HG02678 (cell line): ENCODE measurements around the gene ZNF680.
A peak's percentile ranks its signal among the peaks of the same experiment; 100 is the strongest.
"Not testable (repeated sequence)": the region's sequence is repeated elsewhere in the genome, so short reads cannot be mapped to it uniquely, and the experiment has no call there.

Experiments
- ATAC-seq: cut with Tn5 transposase; IDR thresholded peaks from one replicate; pipeline ENCODE4 v1.9.1; 2021; ENCODE audit warnings: mild to moderate bottlenecking, moderate library complexity; ENCODE audit not compliant: unreplicated experiment

ZNF680 gene

DNA sequence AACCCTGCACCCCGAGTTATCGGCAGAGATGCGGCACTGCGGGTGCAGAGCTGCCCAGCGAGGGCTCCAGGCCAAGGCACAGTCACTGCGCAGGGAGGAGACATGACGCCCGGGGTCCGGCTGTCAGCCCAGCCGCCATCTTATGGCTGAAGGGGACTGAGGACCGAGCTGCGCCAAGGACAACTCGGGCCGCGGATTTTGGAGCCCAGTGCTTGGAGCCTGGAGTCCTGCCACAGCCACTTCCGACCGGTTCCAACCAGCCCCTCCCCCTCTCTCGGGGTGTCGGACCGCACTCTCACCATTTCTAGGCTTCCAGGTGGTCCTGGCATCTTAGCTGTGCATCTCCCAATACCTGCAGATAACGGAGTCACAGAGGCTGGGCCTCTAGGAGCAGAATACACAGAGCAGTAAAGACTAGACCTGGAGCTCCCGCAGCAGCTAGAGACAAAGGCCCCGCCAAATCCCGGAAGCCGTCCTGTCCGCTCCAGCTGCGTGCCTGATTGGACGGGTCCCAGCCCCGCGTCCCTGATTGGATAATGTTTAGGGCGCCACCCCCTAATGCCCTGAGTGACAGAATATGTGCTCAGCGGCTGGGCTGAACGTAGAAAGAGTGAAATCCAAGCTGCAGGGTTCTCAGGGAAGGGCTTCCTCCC is at the start of gene ZNF680:
Gene ZNF680 (minus strand): TSS at position 446 of the 653 bp plus-strand sequence. CDS start 117 bp downstream, at position 329.
- peak; percentile 99 for ATAC-seq

DNA sequence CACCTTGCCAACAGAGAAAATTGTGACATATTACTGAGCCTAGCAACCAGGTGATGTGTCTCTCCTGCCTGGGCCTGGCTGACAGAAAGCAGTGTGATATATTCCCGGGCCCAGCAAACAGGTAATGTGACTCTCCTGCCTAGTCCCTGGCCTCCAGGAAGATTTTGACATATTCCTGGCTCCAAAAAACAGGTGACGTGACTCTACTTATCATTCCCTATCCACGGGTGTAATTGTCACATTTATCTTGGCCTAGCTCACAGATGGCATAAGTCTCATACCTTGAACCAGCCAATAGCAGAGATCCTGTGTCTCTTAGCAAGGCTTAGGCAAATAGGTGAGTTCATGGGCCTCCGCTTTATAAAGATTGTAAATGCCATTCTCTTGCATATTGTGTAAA is 49.6 kb upstream of the ZNF680 start:
- no peak for ATAC-seq

DNA sequence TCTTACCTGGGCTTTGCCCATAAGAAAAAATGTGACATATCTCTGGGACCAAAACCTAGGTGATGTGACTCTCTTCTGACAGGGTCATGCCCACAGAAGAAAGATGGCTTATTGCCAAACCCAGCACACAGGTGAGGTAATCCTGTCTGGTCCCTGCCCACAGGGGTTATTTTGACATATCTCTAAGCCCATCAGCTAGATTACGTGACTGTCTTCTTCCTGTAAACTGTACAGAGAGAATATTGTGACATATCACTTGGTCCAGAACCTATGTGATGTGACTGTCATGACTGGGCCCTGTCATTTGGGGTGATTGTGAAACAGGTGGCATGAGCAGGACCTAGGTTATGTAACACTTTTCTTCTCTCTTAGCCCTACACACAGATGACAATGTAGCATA is 48.8 kb upstream of the ZNF680 start:
- no peak for ATAC-seq

DNA sequence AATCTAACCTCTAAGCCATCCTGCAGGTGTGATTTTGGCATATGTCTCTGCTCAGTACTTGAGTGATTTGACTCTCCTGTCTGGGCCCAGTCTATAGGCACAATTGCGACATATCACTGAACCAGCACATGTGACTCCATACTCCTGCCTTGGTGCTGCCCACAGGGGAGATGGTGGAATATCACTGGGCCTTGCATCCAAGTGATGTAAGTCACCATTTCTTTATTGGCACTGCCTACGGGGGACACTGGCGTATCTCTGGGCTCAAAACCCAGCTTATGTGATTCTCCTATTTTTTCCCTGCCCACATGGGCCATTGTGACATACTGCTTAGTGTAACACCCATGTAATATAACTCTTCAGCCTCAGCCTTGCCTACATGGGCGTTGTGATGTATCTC is 48.1 kb upstream of the ZNF680 start:
- no peak for ATAC-seq

DNA sequence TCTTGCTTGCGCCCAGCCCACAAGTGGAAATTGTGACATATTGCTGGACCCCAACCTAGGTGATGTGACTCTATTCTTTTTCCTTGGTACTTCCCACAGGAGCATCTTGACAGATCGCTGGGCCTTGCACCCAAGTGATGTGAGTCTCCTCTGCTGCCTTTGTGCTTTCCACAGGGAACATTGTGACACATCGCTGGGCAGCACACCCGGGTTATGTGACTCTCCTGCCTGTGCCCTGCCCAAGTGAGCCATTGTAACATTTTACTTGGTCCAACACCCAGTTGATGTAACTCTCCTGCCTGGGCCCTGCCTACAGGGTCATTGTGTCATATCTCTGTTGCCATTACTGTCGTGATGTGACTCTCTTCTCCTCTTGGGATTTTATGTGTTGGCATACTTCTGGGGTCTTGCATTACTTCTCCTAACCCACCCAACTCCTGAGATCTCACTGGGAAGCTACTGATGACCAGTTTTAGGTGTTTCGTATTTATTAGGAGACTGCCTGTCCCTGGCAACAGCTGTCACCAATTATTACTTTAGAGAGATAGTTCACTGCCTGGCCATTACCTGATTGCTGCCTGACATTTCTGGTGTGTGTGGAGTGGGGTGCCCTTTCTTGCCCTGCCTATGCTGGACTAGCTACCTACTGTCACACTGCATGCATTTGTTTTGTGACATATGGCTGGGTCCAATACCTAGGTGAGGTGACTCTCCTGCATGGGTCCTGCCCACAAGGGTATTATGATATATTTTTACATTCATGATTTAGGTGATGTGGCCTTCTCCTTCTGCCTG is 45.4 kb upstream of the ZNF680 start:
- ATAC-seq: no peak

DNA sequence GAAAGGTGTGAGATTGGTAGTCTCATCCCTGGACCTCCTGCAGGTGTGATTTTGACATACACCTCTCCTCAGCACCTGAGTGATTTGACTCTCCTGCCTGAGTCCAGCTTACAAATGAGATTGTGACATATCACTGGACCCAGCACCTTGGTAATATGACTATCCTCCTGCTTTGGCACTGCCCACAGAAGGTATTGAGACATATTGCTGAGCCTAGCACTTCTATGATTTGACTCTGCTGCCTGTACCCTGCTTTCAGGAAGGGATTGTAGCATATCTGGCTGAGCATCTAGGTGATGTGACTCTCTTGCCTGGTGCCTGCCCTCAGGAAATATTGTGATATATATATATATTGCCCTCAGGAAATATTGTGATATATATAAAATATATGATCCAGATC is 43.5 kb upstream of the ZNF680 start:
- no peak for ATAC-seq

DNA sequence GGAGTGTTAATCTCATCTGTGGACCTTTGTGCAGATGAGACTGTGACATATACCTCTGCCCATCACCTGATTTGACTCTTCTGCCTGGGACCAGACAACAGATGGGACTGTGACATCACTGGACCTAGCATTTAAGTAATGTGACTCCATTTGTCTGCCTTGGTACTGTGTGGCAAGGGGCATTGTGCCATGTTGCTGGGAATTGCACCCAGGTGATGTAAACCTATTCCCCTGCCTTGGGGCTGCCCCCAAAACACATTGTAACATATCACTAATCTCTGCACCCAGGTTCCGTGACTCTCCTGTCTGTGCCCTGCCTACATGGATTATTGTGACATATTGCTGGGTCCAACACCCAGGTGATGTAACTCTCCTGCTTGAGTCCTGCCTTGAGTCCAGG is 40.4 kb upstream of the ZNF680 start:
- no peak for ATAC-seq

DNA sequence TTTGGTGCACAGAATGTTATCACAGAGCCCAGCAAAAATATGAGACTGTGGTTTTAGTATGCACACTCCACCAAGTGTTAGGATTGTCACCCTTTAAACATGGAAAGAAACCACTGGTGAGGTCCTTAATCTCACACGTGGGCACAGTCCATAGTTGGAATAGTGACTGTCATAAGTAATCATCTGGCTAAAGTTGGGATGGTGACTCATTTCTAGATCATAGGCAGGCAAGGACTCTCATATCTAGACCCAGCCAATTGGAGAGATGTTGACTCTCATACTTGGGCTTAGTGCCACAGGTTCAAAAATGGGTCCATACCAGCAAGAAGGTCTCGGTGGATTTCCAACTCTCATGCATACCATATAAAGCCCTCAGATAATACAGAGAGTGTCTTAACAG is 39.6 kb upstream of the ZNF680 start:
- ATAC-seq: no peak

DNA sequence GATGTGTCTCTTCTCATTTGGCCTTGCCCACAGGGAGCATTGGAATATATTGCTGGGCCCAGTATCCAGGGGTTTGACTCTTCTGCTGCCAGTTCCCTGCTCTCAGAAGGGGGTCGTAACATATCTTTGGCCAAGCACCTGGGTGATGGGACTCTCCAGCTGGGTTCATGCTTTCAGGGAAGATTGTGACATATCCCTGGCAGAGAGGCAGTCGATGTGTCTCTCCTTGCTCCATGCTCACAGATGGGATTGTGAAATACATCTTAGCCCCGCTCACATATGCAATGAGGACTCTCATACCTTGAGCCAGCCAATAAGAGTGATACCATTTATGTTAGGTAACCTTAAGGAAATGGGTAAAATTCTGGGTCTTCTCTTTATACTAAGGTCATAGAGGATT is 39.2 kb upstream of the ZNF680 start:
- ATAC-seq: no peak

DNA sequence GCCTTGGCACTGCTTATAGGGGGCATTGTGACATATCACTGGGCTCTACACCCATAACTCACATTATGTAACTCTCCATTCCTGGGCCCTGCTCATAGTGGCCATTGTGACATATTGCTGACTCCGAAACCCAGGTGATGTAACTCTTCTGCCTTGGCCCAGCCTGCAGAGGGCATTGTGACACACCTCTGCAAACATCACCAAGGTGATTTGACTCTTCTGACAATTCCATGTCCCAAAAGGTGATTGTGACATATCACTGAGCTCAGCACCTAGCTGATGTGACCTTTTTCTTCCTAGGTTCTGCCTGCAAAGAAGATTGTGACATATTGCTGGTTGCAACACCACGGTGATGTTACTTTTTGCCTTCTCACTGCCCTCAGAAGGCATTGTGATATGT is 36.5 kb upstream of the ZNF680 start:
- no peak for ATAC-seq

DNA sequence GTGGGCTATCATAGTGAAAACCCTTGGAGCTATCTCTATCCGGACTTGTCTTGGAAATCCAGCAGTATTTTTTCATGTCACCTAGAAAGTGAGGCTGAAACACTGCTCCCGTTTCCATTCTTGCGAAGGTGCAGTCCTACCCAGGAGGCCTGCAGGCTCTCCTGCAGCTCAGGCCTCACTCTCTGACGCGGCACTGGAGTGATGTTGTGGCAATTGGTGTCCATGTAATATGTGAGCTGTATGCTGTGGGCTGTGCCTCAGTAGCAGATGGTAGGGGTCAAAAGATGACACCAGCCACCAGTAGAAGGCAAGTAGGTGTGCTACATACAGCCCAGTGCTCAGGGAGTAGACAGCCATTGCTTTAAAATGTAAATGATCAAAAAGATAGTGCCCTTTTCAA is 28.1 kb upstream of the ZNF680 start:
- ATAC-seq: no peak

DNA sequence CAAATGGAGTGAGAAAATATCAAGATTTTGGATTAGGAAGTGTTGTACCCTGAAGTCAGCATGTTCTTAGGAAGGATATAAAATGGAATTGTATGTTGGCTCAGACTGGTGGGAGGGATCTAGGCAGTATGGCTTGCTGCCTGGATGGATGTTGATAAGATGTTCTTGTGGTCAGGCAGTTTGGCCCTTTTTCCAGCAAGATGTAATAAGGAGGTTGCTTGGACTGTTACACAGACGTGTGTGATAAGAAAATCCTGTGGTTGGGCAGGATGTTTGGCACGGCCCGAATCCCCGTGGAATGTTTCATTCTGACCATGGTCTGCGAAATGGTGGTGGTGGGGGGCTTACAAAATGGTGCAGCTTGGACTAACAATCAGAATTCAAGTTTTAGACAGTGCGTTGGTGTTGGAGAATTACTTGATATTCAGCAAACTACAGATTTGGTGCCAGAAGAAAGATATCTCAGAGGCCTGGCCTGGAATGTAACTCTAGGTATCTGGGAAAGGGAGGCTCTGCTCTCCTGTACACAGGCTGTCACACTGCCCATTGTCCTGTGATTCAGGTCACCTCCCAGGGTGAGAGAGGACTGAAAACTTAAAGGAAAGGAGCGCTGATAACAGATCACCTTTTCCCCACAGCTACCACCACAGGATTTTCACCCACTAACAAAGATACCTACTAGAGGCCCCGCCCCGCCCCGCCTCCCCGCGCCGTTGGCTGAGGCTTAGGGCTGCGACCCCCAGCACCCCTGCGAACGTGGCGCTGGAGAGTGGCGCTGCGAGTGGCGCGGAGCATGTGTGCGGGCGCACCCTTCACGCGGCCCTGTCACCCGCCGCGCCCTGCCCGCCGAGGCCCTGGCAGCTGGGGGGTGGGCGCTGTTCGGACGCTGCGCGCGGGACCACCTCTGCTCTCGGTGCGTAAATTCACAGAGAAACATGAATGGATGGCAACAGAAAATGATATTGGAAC is 19.3 kb upstream of the ZNF680 start:
- no peak for ATAC-seq

DNA sequence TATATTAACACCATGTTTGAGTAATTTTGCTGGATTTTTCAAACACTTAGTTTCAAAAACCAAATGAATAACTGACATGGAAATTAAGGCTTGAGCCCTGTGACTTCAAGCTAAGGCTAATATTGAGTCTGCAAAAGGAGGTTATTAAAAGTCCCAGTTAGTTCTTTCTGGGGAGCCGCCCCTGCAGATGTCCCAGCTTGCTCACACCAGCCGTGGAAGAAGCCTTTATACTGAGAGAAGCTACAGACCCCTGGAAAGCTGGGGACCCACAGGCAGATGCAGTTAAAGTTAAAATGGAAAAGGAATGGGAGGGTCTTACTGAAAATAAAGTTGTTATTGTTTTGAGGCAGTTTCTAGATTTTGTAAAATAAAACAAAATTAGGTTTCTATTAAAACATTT is 18.5 kb upstream of the ZNF680 start:
- no peak for ATAC-seq

DNA sequence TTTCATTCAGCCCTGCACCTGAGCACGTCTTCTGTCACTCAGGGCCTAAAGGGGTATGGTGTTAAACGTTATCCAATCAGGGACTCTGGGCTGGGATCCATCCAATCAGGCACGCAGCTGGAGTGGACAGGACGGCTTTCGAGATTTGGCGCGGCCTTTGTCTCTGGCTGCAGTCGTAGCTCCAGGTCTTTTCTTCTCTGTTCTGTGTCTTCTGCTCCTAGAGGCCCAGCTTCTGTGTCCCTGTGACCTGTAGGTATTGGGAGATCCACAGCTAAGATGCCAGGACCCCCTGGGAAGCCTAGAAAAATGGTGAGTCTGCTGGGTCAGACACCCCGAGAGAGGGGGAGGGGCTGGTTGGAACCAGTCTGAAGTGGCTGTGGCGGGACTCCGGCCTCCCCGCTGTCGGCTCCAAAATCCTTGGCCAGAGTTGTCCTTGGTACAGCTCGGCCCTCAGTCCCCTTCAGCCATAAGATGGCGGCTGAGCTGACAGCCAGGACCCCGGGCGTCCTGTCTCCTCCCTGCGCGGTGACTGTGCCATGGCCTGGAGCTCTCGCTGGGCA is 11.7 kb upstream of the ZNF680 start:
- ATAC-seq: no peak

DNA sequence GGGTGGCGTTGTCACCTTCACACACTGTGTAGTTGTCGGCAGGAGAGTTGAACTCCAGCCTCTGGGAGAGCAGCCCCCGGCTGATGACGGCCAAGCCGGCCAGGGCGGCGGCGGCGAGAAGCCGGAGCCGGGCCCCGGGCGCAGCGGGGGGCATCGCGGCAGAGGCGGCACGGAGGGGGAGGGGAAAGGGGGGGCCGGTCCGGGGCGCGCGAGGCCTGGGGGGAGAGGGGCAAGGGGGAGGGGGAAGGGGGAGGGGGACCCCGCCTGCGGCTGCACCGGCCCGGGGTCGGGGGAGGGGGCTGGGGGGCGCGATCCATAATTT is 7.4 kb upstream of the ZNF680 start:
- not testable (repeated sequence) for ATAC-seq

DNA sequence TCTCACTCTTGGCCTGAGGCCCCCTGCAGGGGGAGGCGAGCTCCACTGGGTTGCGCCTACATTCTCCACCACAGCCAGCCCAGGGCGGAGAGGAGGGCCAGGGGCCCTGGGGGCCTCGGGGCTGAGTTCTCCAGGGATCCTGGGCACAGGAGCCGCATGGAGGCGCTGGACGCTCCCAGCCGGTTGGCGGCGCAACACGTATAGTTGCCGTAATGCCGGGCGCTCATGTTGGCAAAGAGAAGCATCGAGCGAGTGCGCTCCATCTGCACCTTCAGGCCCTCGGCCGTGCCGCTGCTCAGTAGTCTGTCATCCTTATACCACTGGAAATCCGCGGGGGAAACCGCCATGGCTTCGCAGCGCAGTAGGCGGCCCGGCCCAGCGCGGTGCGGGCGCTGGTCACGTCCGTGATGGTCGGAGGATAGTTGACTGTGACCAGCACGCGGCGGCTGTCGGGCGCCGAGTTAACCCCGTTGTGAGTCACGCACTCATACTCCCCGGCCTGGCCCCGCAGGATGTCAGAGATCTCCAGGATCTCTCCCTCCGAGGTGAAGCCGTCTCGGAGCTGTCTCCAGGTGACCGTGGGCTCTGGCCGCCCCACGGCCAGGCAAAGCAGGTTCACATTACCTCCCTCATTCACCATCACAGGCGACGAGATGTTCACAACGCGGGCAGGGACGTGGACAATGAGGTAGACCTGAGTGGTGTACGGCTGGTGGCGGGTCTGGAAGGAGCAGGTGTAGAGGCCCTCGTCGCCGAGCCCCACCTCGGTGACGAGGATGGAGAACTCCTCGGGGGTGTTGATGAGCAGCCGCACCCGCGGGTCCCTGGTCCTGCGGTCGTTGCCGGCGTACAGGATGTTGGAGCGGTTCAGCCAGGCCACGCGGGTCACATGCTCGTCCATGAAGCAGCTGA is 6.8 kb upstream of the ZNF680 start:
- ATAC-seq: not testable (repeated sequence)

DNA sequence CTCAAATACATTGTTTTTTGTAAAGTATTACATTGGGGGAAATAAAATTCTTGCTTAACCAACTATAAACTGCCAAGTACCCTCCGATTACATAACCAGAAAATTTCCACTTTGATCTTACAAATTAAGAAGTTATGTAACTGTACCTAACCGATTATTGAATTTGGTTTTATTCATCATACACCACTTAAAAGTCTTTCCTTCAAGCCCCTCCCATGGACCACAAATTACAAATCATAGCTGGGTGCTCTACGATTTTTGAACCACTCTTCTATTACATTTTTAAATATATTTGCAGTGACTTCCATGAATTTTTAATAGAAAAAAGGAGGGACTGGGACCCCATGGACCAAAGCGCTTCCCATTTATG is 630 bp downstream of the ZNF680 start:
- ATAC-seq: no peak

DNA sequence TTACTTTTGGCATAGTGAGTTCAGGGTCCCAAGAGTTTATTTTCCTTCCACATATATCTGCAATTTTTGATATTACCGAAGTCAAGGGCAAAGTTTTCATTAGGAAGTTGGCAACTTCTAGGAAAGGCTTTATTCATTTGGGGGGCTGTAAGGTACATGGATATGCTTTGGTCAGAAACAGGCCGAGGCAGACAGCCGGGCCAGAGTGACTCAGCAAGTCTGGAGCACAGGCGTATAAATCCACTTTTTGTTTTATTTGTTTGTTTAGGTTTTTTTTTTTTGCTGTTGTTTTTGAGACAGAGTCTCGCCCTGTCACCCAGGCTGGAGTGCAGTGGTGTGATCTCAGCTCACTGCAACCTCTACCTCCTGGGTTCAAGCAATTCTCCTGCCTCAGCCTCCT is 3.7 kb downstream of the ZNF680 start:
- ATAC-seq: no peak

DNA sequence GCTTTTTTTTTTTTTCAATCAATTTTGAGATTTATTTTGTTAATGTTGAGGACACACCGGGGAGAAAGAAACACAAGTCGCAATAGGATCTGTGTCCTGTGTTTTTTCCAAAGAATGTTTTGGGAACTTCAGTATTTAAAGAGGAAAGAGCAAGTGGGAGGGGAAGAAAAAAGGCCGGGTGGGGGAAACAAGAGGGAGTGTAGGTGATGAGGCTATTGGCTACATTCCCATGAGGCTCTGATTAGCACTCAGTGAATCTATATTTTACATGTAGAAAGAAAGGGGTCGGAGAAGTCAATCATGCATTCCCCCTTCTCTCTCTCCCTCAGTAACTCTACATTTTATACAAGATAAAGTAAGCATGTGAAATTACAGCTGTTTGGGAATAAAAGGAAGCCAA is 4.1 kb downstream of the ZNF680 start:
- no peak for ATAC-seq

DNA sequence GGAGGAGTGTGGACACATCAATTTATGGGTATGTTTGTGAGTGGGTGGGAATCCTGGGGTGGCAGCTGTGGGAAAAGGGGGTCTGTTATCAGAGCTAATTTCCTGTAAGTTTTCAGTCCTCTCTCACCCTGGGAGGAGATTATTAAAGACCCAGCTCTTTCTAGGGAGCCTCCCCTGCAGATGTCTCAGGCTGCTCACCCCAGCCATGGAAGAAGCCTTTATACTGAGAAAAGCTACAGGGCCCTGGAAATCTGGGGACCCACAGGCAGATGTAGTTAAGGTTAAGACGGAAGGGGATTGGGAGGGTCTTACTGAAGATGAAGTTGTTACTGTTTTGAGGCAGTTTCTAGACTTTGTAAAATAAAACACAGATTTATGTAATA is 4.6 kb downstream of the ZNF680 start:
- no peak for ATAC-seq
